HG02973 (cell line): ENCODE results near the gene AIP.
"Not testable (repeated sequence)": the region's sequence is repeated elsewhere in the genome, so short reads cannot be mapped to it uniquely, and the experiment has no call there.

Experiments
- ATAC-seq: cut with Tn5 transposase; IDR thresholded peaks from one replicate; pipeline ENCODE4 v1.9.1; 2021; ENCODE audit warnings: moderate library complexity; ENCODE audit not compliant: unreplicated experiment

AIP gene

DNA sequence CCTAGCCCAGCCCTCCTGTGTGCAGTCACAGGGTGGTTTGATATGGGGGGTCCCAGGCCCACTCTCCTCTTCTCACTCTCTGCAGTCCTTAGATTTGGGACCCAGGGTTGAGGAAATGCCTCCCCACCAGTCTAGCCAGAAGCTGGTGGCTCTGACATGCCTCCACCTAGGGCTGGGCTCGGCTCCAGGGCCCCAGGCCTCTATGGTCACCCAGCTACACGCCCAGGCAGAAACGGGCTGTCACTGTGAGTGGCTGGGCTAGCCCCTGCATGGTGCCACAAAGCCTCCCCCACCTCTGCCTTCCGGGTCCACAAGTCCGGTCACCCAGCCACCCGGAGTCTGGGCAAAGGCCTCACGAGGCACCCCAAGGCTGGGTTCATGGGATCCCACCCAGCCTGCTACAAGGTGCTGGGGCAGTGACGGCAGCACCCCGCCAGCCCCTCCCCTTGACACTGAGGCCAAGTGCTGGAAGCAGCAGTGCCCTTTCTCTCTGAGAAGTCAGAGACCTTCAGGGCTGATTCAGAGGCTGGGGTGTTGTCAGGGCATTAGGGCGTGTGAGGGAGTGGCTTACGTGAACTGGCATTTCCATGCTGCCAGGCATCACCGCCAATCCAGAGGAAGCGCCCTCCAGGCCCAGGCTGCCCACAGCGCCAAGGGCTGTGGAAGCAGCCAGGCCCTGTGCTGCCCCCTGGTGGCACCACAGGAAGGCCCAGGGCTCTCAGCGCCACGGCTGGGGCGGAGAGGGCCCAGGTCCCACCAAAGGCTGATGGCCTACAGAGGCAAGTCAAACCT lies 23.0 kb downstream of the AIP start:
- no peak for ATAC-seq

DNA sequence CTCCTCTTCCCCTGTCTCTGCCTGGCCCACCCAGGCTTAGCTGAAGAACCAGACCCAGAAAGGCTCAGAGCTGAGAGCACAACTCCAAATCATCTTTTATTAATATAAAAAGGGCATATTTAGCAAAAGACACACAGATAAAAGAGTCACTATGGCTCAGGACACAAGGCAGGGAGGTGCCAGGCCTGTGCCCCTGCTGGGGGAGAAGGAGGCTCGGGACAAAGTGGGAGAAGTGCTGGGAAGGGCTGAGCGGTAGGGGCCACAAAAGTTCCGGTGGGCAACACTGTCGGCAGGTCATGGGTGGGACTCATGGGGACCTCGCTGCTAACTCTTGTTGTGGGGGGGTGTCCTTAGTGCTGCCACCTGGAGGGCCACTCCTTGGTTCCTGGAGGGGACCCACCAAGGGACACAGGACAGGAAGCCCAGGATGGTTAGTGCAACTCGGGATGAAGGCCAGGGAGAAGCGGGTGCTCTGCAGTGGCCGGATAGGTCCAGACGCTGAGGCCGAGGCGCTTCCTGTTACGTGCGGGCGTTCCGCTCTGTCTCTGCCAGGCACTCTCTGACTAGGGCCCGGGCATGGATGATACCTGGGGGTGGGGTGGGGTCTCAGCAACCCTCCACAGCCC lies 23.7 kb downstream of the AIP start:
- no peak for ATAC-seq

DNA sequence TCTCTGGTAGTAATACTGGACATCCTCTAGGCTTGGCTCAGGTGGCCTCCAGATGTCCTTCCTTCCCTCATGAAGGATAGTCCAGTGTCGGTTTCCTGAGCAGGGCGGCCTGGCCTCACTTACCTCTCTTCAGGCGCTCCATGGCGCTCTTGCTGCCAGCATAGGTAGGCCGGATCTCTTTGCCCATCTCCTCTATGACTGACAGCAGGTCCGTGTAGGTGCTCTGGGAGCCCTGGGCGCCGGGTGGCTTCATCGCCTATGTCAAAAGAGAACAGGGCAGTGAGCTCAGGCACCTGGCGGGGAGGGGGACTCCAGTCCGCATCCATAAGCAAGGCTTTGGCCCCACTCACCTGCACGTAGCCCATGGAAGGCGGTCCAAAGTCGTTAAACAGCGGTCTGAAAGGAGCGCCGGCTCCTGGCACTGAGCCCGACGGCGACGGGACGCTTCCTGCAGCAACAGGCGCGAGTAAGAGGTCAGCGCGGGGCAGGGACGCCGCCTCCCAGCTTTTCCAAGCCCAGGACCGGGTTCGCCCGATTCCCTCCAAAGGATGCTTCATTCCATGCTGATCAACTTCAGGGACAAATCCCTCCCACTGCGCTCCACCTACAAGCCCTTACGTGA lies 24.5 kb downstream of the AIP start:
- ATAC-seq: no peak

DNA sequence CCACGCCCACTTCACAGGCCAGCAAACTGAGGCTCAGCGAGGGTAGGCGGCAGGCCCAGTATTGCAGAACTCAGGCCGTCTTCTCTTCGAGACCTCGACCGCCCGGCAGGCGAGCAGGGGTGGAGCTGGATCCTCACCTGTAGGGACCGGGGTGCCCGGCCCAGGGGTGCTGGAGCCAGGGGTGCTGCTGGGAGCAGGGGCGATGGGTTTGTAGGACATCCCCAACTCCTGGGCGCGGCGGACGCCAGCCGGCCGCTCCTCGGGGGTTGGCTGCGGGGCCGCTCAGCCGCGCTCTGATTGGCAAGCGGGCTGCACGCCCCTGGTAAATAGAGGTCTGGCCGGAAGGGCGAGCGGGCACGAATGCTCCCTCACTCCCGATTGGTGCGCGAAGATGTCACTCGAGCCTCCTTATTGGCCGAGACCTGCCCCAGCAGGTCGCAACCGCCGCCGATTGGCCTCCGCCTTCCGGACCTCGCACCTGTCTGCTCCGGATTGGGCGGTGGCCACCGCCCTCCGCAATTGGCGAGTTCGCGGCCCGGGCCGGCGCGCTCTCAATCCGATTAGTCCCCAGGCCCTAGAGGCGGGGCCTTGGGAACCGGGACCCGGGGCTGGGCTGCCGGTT lies 25.1 kb downstream of the AIP start, which contains the start of gene CDK2AP2:
Gene CDK2AP2 (minus strand): TSS at position 299 of the 622 bp plus-strand sequence. CDS start 80 bp downstream, at position 219.
- peak; percentile 64 for ATAC-seq

DNA sequence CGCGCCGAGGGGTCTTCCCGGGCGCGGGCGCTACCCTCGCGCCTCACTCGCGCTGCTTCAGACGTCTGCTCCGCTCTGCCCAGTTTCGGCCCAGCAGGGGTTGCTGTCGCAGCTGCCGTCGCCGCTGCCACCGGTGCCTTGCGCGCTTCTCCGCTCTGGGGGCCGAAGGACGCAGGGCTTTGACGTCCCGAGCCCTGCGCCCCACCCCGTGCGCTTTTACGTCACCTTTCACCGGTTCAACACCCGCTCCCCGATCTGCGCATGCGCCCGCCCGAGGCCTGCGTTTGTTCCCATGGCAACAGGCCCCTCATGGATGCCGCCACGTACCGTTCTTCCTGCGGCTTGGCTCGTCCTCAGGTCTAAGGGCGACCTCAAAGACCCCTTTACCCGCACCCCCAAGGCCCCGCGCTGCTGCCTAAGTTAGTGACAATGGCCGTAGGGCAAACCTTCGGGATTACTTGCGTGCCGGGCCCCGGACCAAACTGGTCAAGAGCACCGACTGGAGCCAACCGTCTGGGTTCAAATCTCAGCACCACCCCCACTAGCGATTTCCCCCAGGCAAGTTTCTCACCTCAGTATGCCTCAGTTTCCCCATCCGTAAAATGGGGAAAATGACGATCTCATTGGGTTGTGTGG lies 25.8 kb downstream of the AIP start:
- ATAC-seq: peak; percentile 27

DNA sequence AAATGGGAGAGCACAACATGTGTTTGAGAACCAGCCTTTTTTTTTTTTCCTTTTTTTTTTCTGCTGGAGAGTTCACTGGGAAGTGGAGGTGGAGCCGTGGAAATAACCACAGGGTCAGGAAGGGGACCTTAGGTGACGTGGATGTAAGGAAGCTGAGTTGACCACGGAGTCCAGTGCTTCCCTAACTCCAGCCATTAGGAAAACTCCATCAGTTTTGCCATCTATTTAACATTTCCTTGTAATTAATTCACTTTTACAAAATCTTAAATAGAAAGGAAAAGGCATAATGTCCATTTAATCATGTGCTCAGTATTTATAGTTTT lies 27.2 kb downstream of the AIP start:
- ATAC-seq: no peak

DNA sequence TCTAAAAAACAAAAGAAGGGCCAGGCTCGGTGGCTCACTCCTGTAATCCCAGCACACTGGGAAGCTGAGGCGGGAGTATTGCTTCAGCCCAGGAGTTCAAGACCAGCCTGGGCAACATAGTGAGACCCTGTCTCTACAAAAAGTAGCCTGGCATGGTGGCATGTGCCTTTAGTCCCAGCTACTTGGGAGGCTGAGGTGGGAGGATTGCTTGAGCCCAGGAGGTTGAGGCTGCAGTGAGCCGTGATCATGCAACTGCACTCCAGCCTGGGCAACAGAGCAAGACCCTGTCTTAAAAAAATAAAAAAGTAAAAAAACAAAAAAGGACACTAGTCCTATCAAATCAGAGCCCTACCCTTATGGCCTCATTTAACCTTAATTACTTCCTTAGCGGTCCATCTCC lies 28.7 kb downstream of the AIP start:
- not testable (repeated sequence) for ATAC-seq

DNA sequence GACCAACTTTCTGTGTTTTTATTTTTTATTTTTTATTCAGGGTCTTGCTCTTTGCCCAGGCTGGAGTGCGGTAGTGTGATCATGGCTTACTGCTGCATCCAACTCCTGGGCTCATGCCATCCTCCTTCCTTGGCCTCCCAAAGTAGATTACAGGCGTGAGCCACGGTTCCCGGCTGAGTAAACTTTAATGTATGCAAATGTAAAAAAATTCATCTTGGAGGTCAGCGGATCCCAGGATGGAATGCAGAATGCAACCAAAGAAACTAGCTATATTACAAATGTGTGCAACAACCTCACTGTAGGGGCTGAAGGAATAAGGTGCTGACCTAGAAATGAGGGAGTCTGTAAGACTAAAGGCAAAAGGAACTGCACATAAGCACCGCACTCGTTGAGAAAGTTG lies 31.3 kb downstream of the AIP start:
- no peak for ATAC-seq

DNA sequence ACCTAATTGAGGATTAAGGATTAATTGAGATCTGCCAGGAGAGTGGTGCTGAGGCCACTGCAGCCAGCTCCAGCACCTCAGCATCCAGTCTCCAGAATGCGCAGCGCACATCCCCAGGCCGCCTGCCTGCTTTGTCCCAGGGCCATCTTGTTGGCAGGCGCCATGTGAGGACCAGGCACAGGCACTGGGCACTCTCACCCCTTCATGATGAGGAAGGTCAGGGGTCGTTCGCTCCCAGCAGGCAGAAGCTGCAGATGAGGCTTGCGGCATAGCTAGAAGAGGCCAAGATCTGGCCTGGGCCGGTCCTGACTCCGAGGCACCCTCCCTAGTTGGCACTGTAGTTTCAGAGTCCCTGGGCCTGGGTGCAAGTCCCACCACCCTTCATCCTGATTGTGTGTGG lies 34.0 kb downstream of the AIP start:
- ATAC-seq: no peak

DNA sequence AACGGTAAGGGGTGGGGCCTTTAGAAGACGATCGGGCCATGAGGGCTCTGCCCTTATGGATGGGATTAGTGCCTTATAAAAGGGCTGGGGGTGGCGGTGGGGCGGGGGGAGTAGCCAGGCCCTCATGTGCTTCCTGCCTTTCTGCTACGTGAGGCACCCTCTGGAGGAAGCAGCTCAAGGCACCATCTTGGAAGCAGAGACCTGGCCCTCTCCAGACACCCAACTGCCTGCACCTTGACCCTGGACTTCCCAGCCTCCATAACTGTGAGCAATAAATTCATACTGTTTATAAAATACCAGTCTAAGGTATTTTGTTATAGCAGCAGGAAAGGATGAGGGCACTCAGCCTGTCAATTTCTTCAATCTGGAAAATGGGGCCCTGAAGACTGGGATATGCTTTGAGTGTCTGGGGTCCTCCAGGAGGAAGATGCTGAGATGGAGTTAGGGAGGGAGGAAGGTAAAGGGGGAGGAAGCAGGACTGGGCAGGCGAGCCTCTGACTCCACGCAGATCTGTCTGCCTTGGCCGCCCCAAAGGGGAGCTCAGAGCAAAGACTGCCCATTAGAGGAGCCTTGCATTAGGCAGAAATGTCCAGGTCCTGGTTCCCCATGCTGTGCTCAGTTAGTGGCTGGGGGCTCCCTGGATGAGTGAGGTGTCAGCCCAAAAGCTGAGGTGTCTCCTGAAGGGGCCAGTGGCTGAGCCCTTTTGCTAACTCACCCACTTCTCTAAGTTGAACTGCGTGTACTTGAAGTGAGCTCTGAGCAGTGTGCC lies 35.1 kb downstream of the AIP start:
- ATAC-seq: no peak

DNA sequence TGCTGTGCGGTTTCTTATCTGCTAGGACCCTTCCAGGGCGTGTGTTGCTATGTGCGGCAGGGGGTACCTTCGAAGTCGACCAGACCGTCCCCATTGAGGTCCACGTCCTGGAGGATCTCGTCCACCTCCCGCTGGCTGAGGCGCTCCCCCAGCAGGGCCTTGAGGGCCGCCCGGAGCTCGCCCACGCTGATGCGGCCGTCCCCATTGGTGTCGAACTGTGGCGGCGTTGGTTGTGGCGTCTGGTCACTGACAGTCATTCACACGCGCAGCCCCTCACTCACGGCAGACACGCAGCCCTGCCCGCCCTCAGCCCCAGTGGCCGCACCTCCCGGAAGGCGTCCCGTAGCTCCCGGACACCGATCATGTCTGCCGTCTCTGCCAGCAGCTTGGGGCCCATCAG lies 36.9 kb downstream of the AIP start:
- no peak for ATAC-seq

DNA sequence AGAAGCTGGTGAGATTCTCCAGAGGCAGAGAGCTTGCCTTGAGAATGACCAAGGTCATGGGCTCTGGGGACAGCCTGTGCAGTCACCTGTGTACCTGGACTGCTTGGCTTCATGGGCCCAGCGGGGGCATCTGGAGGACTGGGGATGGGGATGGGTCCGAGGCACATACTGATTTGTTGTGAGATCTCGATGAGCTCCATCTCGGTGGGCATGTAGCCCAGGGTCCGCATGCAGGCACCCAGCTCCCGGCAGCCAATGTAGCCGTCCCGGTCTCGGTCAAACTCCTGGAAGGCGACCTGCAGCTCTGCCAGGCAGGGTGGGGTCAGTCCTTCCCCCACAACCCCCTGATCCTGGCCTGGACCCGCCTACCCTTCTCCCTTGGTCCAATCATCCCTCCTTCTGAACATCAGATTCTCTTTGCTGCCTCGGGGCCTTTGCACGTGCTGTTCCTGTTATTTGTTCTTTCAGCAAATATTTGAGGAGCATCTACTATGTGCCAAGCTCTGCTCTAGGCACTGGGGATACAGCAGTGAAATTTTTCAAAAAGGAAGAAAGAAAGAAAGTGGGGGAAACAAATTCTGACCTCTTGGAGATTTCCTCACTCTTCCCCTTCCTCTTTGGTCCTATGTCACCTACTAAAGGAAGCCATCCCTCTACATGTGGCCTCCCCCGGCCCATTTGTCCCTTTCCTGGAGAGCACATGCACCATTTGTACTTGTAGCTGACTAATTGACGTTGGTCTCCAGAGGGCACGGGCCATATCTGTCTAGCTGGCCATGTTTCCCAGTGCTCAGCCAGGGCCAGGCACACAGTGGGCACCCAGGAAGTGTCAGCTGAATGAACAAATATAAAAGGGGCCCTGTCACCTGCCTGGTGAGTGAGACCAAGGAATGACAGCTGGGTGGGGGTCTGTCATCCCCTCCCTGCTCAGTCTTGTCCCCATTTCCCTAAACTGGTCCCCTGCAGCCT lies 38.3 kb downstream of the AIP start:
- ATAC-seq: no peak

DNA sequence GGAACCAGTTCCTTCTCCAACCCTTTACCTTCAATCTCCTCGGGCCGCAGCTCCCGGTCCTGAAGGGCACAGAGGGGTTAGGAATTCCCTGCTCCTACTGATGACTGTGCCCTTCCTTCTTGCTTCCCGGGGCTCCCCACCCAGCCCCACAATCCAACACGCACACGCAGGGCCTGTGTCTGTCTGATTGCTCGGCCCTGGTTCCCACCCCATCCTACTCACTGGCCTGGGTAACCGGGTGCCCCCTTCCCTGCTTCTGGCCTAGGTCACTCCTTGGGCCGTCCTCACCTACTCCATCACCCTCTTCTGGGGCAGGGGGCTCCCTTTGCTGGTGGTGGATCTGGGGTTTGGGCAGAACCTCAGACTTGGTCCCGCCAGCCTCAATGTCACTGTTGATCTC lies 39.1 kb downstream of the AIP start:
- ATAC-seq: no peak

DNA sequence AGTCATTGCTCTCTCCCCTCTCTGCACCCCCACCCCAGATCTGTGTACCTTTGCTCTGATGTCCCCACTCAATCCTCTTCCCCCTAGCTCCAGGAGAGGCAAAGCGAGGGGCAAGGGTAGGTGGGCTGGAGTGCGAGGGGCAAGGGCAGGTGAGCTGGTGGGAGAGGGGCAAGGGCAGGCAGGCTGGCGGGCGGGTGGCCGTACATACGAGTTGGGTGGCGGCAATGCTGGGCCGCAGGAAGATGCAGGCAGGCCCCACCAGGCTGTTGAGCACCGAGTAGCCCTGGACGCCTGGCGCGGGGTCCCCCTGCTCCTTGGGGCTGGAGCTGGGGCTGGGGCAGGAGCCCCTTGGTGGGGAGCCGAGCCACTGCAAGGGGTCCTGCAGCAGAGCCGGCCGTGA lies 39.5 kb downstream of the AIP start:
- ATAC-seq: no peak

DNA sequence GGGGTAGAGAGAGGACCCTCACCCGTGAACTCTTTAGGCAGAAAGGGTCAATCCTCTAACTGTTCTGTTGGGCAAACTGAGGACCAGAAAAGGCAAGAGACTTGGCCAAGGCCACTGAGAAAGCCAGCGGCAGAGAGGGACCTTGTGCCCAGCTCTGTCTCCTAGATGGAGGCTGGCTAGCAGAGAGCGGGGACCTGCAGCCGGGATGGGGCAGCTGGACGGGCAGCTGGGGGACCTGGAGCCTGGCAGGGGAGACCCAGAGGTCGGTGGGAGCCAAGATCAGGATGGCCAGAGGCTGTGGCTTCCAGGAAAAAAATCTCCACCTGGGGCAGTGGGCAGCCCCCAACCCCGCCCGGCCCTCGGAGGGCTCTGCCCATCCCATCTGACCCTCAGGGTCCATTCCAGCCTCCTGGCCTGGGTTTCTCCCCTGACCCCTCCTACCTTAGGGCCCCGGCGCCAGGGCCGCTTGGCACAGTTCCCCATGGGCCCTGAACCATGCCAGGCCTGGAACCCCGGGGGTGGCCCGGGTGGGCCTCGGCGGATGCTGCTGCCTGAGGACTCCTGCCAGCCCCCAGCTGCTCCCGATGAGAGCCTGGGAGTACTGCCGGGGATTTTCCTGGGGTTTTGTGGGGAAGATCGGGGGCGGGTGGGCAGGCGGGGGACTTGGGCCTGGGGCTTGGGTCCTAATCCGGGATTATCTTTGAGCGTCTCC lies 40.2 kb downstream of the AIP start, which contains the start of gene CABP2:
Gene CABP2 (minus strand): TSS at position 603 of the 712 bp plus-strand sequence. CDS start 120 bp downstream, at position 483.
- ATAC-seq: no peak

DNA sequence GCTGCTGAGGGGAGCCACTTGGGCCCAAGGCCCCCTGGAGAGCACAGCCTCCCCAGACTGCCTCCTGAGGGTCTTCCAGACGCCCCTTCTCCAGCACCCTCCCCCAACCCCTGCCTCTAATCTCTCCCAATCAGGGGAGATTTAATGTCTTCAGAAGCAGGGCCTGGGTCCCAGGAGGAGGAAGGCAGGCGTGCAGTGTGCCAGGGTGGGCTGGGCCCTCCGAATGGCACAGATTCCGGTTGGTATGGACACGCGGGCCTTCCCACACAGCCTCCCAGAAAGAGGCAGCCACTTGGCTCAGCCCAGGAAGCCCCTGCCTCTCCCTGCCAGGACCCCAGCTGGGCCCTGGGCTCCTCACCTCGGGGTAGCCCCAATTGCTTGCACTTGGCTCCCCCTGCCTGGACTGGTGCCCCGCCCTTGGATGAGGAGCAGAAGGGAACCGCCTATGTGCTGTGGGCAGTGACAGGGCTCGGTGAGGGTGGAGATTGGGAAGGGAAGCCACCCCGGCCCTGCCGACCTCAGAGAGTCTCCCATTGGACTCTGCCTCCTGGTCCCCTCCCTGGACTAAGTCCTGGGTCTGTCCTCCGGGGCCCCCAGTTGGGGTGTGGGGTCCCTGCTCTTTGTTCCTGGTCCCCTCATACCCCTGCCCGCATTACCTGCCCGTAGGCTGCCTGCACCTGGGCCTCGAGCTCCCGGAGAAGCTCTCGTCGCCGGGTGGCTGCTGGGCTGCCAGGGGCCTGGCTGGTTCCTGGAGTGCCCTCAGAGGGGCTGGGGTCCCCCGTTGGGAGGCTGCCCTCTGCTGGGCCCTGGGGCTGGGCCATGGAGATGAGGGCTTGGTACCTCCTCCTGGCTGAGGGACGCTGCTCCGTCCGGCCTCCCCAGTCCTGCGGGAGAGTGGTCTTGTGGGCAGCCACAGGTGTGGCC lies 41.0 kb downstream of the AIP start:
- ATAC-seq: no peak

DNA sequence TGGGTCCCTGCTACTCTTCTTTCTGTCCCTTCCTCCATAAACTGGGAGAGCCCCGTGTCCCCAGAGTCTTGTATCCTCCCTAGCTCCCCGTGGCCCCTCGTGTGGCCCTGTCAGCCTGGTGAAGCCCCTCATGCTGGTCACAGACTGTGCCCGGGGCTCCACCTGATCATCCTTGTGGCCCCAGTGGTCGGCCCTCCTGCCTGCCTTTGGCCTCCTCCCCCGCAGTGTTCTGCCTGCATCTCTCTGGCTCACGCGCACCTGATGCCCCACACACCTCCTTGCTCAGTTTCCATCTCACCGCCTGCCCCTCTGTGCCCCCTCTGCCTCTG lies 41.6 kb downstream of the AIP start:
- no peak for ATAC-seq
